Aorta (tissue), 5 donors: ENCODE data around the gene TNRC6C. TPM values are rescaled to one million over a fixed set of nuclear protein-coding genes. Genes with fewer than 3 reads are reported as not detected.

Source experiments
- ATAC-seq: fragments of 200-7000 bp; cut with Tn5 transposase; one replicate; pipeline ENCODE4 v1.9.1; 2022; ENCODE audit warnings: moderate library complexity; ENCODE audit not compliant: low FRiP score
- DNase-seq, 2 donors: peaks; one replicate each; pipeline ENCODE4 v3.0.0-alpha.2; 2020
- H3K27ac ChIP-seq, 2 donors: one replicate each; pipeline ENCODE4 v1.5.1; 2013; ENCODE audit warnings: low read length in 2 of 2, mild to moderate bottlenecking in 2 of 2, moderate library complexity in 2 of 2, control low read depth in 1 of 2, inconsistent platforms in 1 of 2, low read depth in 1 of 2
- H3K27me3 ChIP-seq, 2 donors: one replicate each; pipeline ENCODE4 v1.6.1; 2013; ENCODE audit warnings: control low read depth in 1 of 2, low read length in 1 of 2, mild to moderate bottlenecking in 1 of 2, moderate library complexity in 1 of 2; ENCODE audit not compliant: insufficient read depth in 2 of 2, control insufficient read depth in 1 of 2
- H3K36me3 ChIP-seq, 2 donors: one replicate each; pipeline ENCODE4 v1.6.1; 2013; ENCODE audit warnings: control low read depth in 1 of 2, low read length in 1 of 2, mild to moderate bottlenecking in 1 of 2; ENCODE audit not compliant: insufficient read depth in 2 of 2, control insufficient read depth in 1 of 2
- H3K4me1 ChIP-seq, 2 donors: one replicate each; pipeline ENCODE4 v1.6.1; 2013; ENCODE audit warnings: low read length in 2 of 2, control low read depth in 1 of 2, mild to moderate bottlenecking in 1 of 2, moderate library complexity in 1 of 2; ENCODE audit not compliant: insufficient read depth in 2 of 2, control insufficient read depth in 1 of 2
- H3K4me3 ChIP-seq, 2 donors: one replicate each; pipeline ENCODE4 v1.5.1; 2013; ENCODE audit warnings: low read length in 2 of 2, control low read depth in 1 of 2, mild to moderate bottlenecking in 1 of 2
- H3K9me3 ChIP-seq: one replicate; pipeline ENCODE4 v1.6.1; 2013; ENCODE audit warnings: mild to moderate bottlenecking, low read length; ENCODE audit not compliant: control insufficient read depth
- WGBS, 2 donors: extraction: QIAGEN DNeasy Blood & Tissue Kit; methylation state at CpG; one replicate each; pipeline ENCODE4 v1.1.7; 2013; 5-methylcytosine and 5-hydroxymethylcytosine counted together
- intact Hi-C, 2 donors: fragments of 100-400 bp; cut with DNase I; formaldehyde crosslinking; loops; one replicate each; pipeline versions ENCODE4 v1.14.2 to v1.15.0; 2022
- polyA plus RNA-seq, 2 donors: library from polyadenylated mRNA; stranded (reverse); fragments of 200-250 nt; gene quantifications; one replicate each; pipeline ENCODE4 v1.2.3, GENCODE V29; 2013
- total RNA-seq, 2 donors: library from RNA; stranded (reverse); fragmentation: NEBNext Ultra II Directional; extraction: Animal tissue kit (Norgen Biotek cat#: 25700); gene quantifications; one replicate each; pipeline ENCODE4 v1.2.1, GENCODE V29; 2021
- donor health status: healthy with polysubstance abuse.
- donor health status: Bipolar disorder and iron deficiency.
- donor health status: DM: no; HTN: no; CAD: no.
- donor health status: DM: no; HTN: no; CAD: no.
- donor health status: DM: yes; HTN: yes; CAD: no.

The TNRC6C gene
- total and polyA plus RNA-seq, 4 donors = 3.3 to 62.2 (median 28.6) TPM

GRCh38 chr17:78125976-78126894, 167.7 kb downstream of the TNRC6C start:
- H3K27me3 ChIP-seq = no peaks in the 10 kb centered on the region
- no peaks in the 10 kb centered on the region for H3K4me1 ChIP-seq
- no peak overlapping the region for H3K4me3 ChIP-seq
- no peaks in the 10 kb centered on the region for H3K36me3 ChIP-seq
- DNase-seq (peak in 1 of 2 donors; percentile 54), ATAC-seq (no peak)
- WGBS, 2 donors = 59 to 65% methylated on average over 25 of the region's 25 CpGs
- no peak overlapping the region for H3K27ac ChIP-seq
- H3K9me3 ChIP-seq = no peaks in the 10 kb centered on the region
- intact Hi-C loops = no loop called here

- intact Hi-C loops = no loop called here
- Histone ChIP-seq H3K27me3 (no peaks in the 10 kb centered on the region), H3K9me3 (no peaks in the 10 kb centered on the region), H3K4me3 (no peak overlapping the region), H3K4me1 (no peaks in the 10 kb centered on the region), H3K27ac (no peak overlapping the region), H3K36me3 (no peaks in the 10 kb centered on the region)
- DNase-seq (no peak), ATAC-seq (no peak)
- WGBS, 2 donors = 88 to 91% methylated on average over 6 of the region's 6 CpGs
Measured at GRCh38 chr17:78126895-78127238, 168.4 kb downstream of the TNRC6C start.

DNA sequence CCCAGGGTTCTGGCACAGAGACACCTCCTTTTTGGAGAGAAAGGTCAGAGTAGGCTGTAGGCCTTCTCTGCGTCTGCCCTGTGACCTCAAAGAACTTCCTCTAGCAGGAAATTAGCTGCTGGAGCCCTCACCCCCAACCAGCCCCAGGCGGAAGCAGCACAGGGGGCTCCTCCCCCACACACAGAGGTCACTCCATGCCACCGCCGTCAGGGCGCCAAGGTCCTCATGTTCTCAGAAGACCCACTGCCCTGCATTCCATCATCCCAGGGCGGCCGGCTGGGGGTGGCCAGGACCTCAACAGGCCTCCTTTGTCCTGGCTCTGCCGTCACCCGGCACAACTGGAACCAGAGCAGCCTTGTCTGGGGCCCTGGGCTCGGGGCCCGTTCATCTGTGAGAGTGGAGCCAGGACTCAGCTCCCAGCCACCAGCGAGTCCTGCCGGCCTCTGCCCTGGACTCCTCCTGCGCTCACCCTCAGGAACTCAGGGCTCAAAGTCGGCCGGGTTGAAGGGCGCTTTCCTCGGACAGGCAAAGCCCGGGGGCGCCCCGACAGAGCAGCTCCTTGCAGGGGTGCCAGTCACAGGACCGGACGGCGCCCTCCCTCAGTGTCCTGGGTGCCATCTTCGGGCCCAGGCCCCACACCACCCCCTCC, 168.9 kb downstream of the TNRC6C start:
- peak; percentile 82 to 85 for DNase-seq
- H3K9me3 ChIP-seq = no peaks in the 10 kb centered on the region
- 36 to 40% methylated on average over 25 of the region's 25 CpGs for WGBS, 2 donors
- H3K27ac ChIP-seq = no peak overlapping the region
- ATAC-seq = peak; percentile 9
- intact Hi-C loops = no loop called here
- no peaks in the 10 kb centered on the region for H3K27me3 ChIP-seq
- H3K36me3 ChIP-seq = no peaks in the 10 kb centered on the region
- H3K4me3 ChIP-seq = no peak overlapping the region
- H3K4me1 ChIP-seq = no peaks in the 10 kb centered on the region

DNA sequence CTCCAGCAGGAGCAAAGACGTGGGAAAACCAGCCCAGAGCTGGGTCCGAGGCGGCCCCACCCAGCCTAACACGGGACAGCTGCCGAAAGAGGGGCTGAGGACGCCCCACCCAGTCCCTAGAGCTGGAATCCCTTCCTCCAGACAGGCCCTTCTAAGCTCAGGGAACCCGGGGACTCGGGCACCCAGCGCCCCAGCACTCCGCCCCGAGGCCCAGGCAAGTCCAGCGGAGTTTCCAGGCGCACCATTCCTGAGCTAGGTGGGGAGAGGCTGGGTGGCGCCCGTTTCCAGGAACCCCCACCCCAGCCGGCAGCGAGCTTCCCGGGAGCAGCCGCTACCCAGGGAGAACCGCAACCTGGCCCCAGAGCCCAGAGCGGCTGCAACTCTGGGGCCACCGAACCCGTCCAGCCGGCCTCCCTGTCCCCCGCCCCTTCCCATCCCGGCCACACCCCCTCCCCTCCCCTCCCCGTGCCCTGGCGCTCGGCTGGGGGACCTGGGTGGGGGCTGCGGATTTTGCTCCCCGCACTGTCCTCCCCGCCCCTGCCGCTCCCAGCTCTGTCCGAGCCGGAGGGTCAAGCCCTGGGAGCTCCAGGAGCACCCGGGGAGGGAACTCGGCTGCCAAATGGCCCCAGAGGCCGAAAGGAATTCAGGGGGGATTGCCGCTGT, 169.5 kb downstream of the TNRC6C start:
- Histone ChIP-seq H3K27me3 (no peaks in the 10 kb centered on the region), H3K36me3 (no peaks in the 10 kb centered on the region), H3K4me3 (peak overlapping the region in 1 of 2 donors; percentile 2), H3K9me3 (no peaks in the 10 kb centered on the region), H3K27ac (no peak overlapping the region), H3K4me1 (no peaks in the 10 kb centered on the region)
- 9 to 10% methylated on average over 36 to 39 of the region's 39 CpGs for WGBS, 2 donors
- intact Hi-C loops = no loop called here
- ATAC-seq (no peak), DNase-seq (no peak)

DNA sequence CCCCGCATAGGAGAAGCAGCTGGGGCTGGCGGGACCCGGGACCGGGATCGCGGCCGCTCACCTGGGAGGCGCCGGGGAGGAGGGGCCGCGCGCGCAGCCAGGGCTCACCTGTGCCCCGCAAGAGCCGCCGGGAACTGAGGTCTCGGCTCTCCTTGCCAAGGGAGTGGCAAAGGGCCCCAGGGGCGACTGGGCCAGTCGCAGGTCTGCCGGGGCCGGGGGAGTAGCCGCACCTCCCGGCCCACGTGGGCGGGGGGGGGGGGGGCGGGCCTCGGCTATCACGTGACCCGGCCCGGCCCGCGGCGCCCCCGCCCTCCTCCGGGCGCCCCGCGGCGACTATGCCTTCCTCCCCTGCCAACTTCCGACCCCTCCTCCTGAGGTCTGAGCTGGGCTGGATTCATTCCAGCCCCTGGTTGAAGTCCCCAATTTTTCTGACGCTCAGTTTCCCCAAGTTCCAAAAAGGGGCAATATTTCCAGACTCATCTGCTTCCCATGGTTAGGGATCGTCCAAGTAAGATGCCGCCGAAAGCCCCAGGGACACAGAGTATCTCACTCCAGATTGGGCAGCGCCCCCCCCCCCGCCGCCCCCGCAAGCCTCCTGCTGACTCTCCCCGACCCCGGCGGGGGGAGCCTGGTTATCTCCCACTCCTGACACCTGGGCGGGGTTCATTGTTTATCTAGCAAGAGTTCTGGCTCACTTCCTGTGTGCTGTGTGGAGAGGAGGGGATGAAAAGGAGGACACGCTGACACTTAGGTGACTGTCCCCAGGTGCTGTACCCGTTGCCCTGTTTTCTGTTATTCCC, 170.2 kb downstream of the TNRC6C start, which contains the start of gene TMC6:
Gene TMC6 (minus strand): TSS at position 205 of the 800 bp plus-strand sequence. CDS start 1,923 bp downstream, outside the sequence.
- Histone ChIP-seq H3K27me3 (no peaks in the 10 kb centered on the region), H3K4me1 (no peaks in the 10 kb centered on the region), H3K36me3 (no peaks in the 10 kb centered on the region), H3K4me3 (peak within 1 kb of the TSS in 1 of 2 donors; percentile 2), H3K9me3 (no peaks in the 10 kb centered on the region), H3K27ac (no peak within 1 kb of the TSS)
- peak; percentile 48 to 79 for DNase-seq
- intact Hi-C loops = no loop called here
- no peak for ATAC-seq
- WGBS, 2 donors = 12% methylated on average over 41 to 54 of the region's 54 CpGs

DNA sequence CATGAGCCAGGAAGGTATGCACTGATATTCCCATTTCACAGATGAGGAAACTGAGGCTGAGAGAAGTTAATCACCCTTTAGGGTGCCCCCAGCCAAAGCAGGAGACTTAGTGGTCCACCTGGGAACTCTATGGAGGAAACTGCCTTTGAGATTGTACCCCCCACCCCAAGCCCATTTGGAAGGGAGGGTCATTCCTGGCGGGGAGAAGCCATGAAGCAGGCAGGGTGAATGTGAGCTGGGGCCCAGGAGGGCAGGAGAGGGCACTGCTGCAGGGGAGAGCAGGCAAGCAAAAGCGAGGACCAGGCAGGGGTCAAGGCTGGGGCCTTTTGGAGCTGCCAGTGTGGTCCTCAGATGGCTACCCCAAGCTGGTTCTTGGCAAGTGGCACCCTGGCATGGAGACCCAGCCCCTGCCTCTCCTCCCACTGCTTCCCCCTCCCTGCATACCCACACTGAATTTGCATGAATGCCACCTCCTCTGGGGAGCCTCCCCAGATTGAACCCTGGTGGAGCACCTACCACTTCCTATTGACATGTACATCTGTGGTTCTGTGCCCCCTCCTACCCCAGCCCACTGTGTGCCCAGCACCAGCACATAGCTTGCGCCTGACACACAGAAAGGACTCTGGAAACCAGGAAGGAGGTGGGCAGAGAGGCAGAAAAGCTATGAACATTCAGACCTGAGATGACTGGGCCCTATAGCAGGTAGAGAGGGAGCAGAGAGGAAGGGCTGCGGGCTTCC, 171.0 kb downstream of the TNRC6C start:
- H3K4me3 ChIP-seq = no peak overlapping the region
- intact Hi-C loops = no loop called here
- no peaks in the 10 kb centered on the region for H3K36me3 ChIP-seq
- no peak for ATAC-seq
- no peak for DNase-seq
- no peaks in the 10 kb centered on the region for H3K27me3 ChIP-seq
- no peaks in the 10 kb centered on the region for H3K4me1 ChIP-seq
- no peak overlapping the region for H3K27ac ChIP-seq
- 93 to 95% methylated on average over 4 of the region's 4 CpGs for WGBS, 2 donors
- H3K9me3 ChIP-seq = no peaks in the 10 kb centered on the region

DNA sequence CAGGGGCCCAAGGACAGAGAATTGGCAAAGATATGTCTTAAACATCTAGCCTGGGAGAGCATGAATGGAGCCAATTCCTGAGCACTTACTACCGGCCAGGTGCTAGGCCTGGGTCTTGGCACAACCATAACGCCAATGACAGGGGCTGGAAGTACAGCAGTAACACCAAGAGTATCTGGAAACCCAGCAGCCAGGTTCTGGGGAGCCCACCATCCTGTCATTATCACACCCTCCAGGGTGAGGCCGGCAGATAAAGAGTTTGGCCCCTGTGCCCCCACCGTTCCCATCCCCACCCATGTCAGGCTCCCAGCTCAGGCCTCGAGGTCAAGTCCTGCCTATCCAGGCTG, 171.6 kb downstream of the TNRC6C start:
- H3K4me3 ChIP-seq = no peak overlapping the region
- intact Hi-C loops = no loop called here
- no peak overlapping the region for H3K27ac ChIP-seq
- H3K9me3 ChIP-seq = no peaks in the 10 kb centered on the region
- WGBS, 2 donors = 81 to 88% methylated on average over 5 of the region's 5 CpGs
- DNase-seq (no peak), ATAC-seq (no peak)
- no peaks in the 10 kb centered on the region for H3K36me3 ChIP-seq
- no peaks in the 10 kb centered on the region for H3K4me1 ChIP-seq
- H3K27me3 ChIP-seq = no peaks in the 10 kb centered on the region
